ENCODE data around the gene SRL.

DNA sequence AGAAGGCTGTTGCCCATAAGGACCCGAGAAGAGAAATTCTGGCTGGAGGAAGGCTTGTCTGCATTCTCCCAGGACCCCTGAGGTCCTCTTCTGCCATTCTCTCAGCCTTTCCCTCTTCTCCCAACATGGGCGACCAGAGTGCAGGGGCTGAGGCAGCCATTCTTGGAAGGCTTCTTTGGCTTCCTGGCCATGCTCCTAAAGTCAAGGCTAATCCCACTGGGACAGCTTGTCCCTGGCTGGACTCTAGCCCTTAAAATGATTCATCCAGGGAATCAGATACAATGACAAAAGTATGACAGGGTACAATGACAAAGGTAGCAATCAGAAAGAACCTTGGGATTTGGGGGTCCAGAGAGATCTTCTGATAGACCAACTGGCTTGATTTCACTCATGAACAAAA is 26.8 kb downstream of the SRL start:
- TF ChIP-seq, protein P1, sequence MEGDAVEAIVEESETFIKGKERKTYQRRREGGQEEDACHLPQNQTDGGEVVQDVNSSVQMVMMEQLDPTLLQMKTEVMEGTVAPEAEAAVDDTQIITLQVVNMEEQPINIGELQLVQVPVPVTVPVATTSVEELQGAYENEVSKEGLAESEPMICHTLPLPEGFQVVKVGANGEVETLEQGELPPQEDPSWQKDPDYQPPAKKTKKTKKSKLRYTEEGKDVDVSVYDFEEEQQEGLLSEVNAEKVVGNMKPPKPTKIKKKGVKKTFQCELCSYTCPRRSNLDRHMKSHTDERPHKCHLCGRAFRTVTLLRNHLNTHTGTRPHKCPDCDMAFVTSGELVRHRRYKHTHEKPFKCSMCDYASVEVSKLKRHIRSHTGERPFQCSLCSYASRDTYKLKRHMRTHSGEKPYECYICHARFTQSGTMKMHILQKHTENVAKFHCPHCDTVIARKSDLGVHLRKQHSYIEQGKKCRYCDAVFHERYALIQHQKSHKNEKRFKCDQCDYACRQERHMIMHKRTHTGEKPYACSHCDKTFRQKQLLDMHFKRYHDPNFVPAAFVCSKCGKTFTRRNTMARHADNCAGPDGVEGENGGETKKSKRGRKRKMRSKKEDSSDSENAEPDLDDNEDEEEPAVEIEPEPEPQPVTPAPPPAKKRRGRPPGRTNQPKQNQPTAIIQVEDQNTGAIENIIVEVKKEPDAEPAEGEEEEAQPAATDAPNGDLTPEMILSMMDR (conservative IDR thresholded peaks at IDR 0.05; ENCODE audit: low read length) = no peak
- TF ChIP-seq EZH2phosphoT487 (IDR thresholded peaks at IDR 0.05; ENCODE audit: borderline replicate concordance) = no peak
